Limb (tissue), 2 donors: ENCODE measurements around the gene VEPH1.

Experiments
- DNase-seq, 2 donors: peaks; one replicate each; pipeline ENCODE4 v3.0.0-alpha.2; 2016; ENCODE audit errors: extremely low spot score in 2 of 2

Gene VEPH1

GRCh38 chr3:157220211-157220610, 283.0 kb downstream of the VEPH1 start:
- no peak for DNase-seq

- no peak for DNase-seq
These were observed 284.0 kb downstream of the VEPH1 start for GRCh38 chr3:157219215-157219614.
